ENCODE data around the gene PAX8.

DNA sequence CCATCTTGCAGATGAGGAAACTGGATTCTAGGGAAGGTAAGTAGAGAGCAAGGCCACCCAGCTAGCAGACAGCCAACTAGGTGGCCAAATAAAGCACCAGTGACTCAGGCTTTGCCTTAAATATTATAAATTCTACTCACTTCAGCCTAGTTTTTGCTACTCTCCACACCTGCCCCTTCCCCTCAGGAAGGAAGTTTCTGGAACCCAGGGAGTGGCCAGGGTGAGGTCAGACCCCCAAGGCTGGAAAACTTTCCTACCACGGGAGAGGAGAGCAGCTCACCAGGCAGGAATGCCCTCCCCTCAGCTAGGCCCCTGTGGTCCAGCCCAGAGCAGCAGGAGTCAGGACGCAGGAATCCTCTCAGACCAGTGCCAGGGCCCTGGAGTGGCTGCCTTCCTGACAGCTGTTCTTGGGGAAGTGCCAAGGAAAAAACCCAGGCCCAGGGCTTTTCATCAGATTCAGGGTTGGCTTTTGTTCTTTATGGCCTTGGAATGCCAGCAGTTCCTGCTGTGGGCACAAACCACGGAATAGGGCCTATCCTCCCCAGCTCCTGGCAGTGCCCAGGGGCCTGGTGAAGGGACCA is 5.1 kb upstream of the PAX8 start:
- TF ChIP-seq, protein P1, sequence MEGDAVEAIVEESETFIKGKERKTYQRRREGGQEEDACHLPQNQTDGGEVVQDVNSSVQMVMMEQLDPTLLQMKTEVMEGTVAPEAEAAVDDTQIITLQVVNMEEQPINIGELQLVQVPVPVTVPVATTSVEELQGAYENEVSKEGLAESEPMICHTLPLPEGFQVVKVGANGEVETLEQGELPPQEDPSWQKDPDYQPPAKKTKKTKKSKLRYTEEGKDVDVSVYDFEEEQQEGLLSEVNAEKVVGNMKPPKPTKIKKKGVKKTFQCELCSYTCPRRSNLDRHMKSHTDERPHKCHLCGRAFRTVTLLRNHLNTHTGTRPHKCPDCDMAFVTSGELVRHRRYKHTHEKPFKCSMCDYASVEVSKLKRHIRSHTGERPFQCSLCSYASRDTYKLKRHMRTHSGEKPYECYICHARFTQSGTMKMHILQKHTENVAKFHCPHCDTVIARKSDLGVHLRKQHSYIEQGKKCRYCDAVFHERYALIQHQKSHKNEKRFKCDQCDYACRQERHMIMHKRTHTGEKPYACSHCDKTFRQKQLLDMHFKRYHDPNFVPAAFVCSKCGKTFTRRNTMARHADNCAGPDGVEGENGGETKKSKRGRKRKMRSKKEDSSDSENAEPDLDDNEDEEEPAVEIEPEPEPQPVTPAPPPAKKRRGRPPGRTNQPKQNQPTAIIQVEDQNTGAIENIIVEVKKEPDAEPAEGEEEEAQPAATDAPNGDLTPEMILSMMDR (IDR thresholded peaks at IDR 0.05), result no peak
- TF ChIP-seq EZH2phosphoT487 (IDR thresholded peaks at IDR 0.05), result no peak
